ENCODE results near the gene PCSK5. TPM values are rescaled to one million over a fixed set of nuclear protein-coding genes. Genes with fewer than 3 reads are reported as not detected.

PCSK5 gene
- polyA plus RNA-seq, 3 donors: 4.8 to 13.0 (median 7.1) TPM

GRCh38 chr9:76115982-76116646 is 225.6 kb downstream of the PCSK5 start:
- Histone ChIP-seq H3K36me3 (replicated peaks in 1 of 2; ENCODE audit: control insufficient read depth in 1 of 2, insufficient read depth in 2 of 2, low read length in 2 of 2) (peaks cover 0 to 9% of the 10 kb centered on the region in 2 donors), H3K27ac (ENCODE audit: low read depth in 1 of 2, low read length in 2 of 2) (no peak overlapping the region), H3K79me2 (ENCODE audit: insufficient read depth, low read length) (no peaks in the 10 kb centered on the region), H3K4me2 (replicated peaks; ENCODE audit: extremely low read depth, low read length, poor library complexity, severe bottlenecking) (no peak overlapping the region), H4K20me1 (ENCODE audit: insufficient read depth, low read length) (no peaks in the 10 kb centered on the region), H3K9me3 (replicated peaks in 1 of 2; ENCODE audit: control insufficient read depth in 1 of 2, insufficient read depth in 1 of 2, low read length in 2 of 2) (no peaks in the 10 kb centered on the region), H3K4me1 (ENCODE audit: control insufficient read depth in 1 of 2, insufficient read depth in 2 of 2, low read length in 2 of 2) (no peaks in the 10 kb centered on the region), H2AFZ (ENCODE audit: insufficient read depth, low read depth, low read length, poor library complexity, severe bottlenecking) (no peak overlapping the region), H3K9ac (ENCODE audit: insufficient read depth, low read length, poor library complexity, severe bottlenecking) (no peak overlapping the region), H3K4me3 (replicated peaks in 1 of 3; ENCODE audit: low read depth in 2 of 3, low read length in 3 of 3) (no peak overlapping the region), H3K27me3 (ENCODE audit: control insufficient read depth in 2 of 2, insufficient read depth in 2 of 2, low read length in 2 of 2) (no peaks in the 10 kb centered on the region)
- Mint-ChIP-seq H3K4me3 (no peak overlapping the region), H3K27me3 (ENCODE audit: low read depth in 3 of 3) (no peaks in the 10 kb centered on the region), H3K9me3 (no peaks in the 10 kb centered on the region), H3K36me3 (peaks cover 12 to 19% of the 10 kb centered on the region in 2 donors), H3K4me1 (peaks cover 10% of the 10 kb centered on the region), H3K27ac (no peak overlapping the region)
- TF ChIP-seq CTCF (IDR thresholded peaks at IDR 0.05): no peak
- intact Hi-C loops (cut with micrococcal nuclease): no loop called here
- WGBS (ENCODE audit: insufficient coverage): 100% methylated on average over 1 of the region's 2 CpGs
- DNase-seq: no peak

GRCh38 chr9:76116913-76117312 is 226.4 kb downstream of the PCSK5 start:
- WGBS (ENCODE audit: insufficient coverage): 80% methylated on average over 1 of the region's 3 CpGs
- peaks cover 0 to 2% (median 0%) of the 10 kb centered on the region in 7 donors for H3K9me3 Mint-ChIP-seq
- no peaks in the 10 kb centered on the region for H4K20me1 ChIP-seq (ENCODE audit: insufficient read depth, low read length)
- H3K4me1 Mint-ChIP-seq: peaks cover 10% of the 10 kb centered on the region
- no peak overlapping the region for H3K4me2 ChIP-seq (replicated peaks; ENCODE audit: extremely low read depth, low read length, poor library complexity, severe bottlenecking)
- intact Hi-C loops (cut with micrococcal nuclease): no loop called here
- no peaks in the 10 kb centered on the region for H3K9me3 ChIP-seq (replicated peaks in 1 of 2; ENCODE audit: control insufficient read depth in 1 of 2, insufficient read depth in 1 of 2, low read length in 2 of 2)
- no peak overlapping the region for H3K4me3 ChIP-seq (replicated peaks in 1 of 3; ENCODE audit: low read depth in 2 of 3, low read length in 3 of 3)
- H3K9ac ChIP-seq (ENCODE audit: insufficient read depth, low read length, poor library complexity, severe bottlenecking): no peak overlapping the region
- no peak overlapping the region for H3K27ac ChIP-seq (ENCODE audit: low read depth in 1 of 2, low read length in 2 of 2)
- H3K79me2 ChIP-seq (ENCODE audit: insufficient read depth, low read length): no peaks in the 10 kb centered on the region
- H3K27me3 ChIP-seq (ENCODE audit: control insufficient read depth in 2 of 2, insufficient read depth in 2 of 2, low read length in 2 of 2): no peaks in the 10 kb centered on the region
- no peak for TF ChIP-seq CTCF (IDR thresholded peaks at IDR 0.05)
- H3K27me3 Mint-ChIP-seq (ENCODE audit: low read depth in 3 of 3): no peaks in the 10 kb centered on the region
- no peak for DNase-seq
- H3K4me3 Mint-ChIP-seq: no peak overlapping the region
- no peak overlapping the region for H2AFZ ChIP-seq (ENCODE audit: insufficient read depth, low read depth, low read length, poor library complexity, severe bottlenecking)
- no peaks in the 10 kb centered on the region for H3K4me1 ChIP-seq (ENCODE audit: control insufficient read depth in 1 of 2, insufficient read depth in 2 of 2, low read length in 2 of 2)
- H3K36me3 Mint-ChIP-seq: peaks cover 12 to 18% of the 10 kb centered on the region in 2 donors
- H3K27ac Mint-ChIP-seq: peak overlapping the region in 1 of 7 donors; percentile 1
- H3K36me3 ChIP-seq (replicated peaks in 1 of 2; ENCODE audit: control insufficient read depth in 1 of 2, insufficient read depth in 2 of 2, low read length in 2 of 2): peaks cover 0 to 9% of the 10 kb centered on the region in 2 donors
